HTR-8/SVneo (cell line): ENCODE results near the gene KIR3DL1.
"Not testable (repeated sequence)": the region's sequence is repeated elsewhere in the genome, so short reads cannot be mapped to it uniquely, and the experiment has no call there.

Source experiments
- DNase-seq: peaks from one replicate; pipeline ENCODE4 v3.0.0; 2011; ENCODE audit warnings: low spot score, mixed read lengths; ENCODE audit not compliant: insufficient read length
- FAIRE-seq: peaks from 2 replicates; lab custom pipeline; 2011; peaks lifted over from hg19 to GRCh38; lab: Jason Lieb, UNC

Gene KIR3DL1

GRCh38 chr19:54805665-54806515 is 10.4 kb upstream of the KIR3DL1 start:
- FAIRE-seq (no peak), DNase-seq (no peak)

- DNase-seq (no peak), FAIRE-seq (no peak)
Measured at GRCh38 chr19:54806516-54806838, 9.8 kb upstream of the KIR3DL1 start.

- not testable (repeated sequence) for FAIRE-seq, DNase-seq
Measured at GRCh38 chr19:54814571-54814970, 1.7 kb upstream of the KIR3DL1 start.

GRCh38 chr19:54817670-54818536 is 1.6 kb downstream of the KIR3DL1 start:
- no peak for DNase-seq
- no peak for FAIRE-seq

DNA sequence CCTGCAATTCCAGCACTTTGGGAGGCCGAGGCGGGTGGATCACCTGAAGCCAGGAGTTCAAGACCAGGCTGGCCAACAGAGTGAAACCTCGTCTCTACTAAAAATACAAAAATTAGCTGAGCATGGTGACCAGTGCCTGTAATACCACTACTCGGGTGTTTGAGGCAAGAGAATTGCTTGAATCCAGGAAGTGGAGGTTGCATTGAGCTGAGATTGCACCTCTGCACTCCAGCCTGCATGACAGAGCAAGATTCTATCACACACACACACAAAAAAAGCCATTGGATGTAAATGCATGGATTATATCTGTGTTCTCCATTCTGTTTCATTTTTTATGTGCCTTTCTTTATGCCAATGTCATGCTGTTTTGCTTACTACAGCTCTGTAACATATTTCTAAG is 8.1 kb downstream of the KIR3DL1 start:
- not testable (repeated sequence) for DNase-seq, FAIRE-seq

DNA sequence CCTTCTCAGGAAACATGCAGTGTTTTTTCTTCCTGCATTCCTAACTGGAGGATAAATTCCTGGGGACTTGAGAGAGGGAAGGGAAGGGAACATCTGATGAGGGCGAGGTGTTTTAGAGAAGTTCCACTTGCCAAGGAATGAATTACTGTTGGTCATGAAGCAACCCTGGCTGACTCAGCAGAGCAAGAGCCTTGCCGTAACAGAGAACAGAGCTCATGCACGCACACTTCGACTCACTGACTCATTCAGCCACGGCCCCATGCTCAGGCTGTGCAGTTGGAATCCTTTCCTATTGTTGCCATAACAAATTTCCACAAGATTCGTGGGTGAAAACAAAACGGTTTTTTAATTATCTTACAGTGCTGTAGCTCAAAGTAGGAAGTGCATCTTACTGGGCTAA is 9.1 kb downstream of the KIR3DL1 start:
- FAIRE-seq, DNase-seq: not testable (repeated sequence)

- FAIRE-seq, DNase-seq: not testable (repeated sequence)
Measured at GRCh38 chr19:54828064-54828463, 11.8 kb downstream of the KIR3DL1 start.

- not testable (repeated sequence) for DNase-seq, FAIRE-seq
Measured at GRCh38 chr19:54832496-54832895, 16.2 kb downstream of the KIR3DL1 start, which contains the start of gene KIR2DS4. KIR2DS4 (plus strand) TSS chr19:54832676.

DNA sequence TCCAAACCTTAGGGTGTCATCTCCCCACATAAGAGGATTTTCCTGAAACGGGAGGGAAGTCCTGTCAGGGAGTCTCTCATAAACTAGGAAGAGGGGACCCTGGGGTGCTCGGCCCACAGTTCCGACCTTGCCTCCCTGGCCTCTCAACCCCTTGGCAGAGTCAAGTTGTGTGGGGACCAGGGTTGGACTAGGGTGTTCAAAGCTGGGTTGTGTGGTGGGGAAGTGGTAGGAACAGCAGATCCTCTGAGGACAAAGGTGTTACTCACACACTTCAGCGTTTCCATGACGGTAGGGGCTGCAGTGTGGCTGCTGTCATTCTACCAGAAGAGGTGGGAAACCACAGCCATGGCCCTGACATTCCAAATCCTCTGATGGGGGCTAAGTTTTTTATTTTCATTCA is 18.9 kb downstream of the KIR3DL1 start:
- not testable (repeated sequence) for FAIRE-seq, DNase-seq

DNA sequence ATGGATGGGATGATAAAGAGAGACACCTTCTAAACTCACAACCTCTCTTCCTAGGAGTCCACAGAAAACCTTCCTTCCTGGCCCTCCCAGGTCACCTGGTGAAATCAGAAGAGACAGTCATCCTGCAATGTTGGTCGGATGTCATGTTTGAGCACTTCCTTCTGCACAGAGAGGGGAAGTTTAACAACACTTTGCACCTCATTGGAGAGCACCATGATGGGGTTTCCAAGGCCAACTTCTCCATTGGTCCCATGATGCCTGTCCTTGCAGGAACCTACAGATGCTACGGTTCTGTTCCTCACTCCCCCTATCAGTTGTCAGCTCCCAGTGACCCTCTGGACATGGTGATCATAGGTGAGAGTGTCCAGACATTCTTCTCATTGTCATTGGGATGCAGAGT is 21.3 kb downstream of the KIR3DL1 start:
- not testable (repeated sequence) for DNase-seq, FAIRE-seq

- FAIRE-seq, DNase-seq: not testable (repeated sequence)
Measured at GRCh38 chr19:54843171-54843570, 26.9 kb downstream of the KIR3DL1 start.

DNA sequence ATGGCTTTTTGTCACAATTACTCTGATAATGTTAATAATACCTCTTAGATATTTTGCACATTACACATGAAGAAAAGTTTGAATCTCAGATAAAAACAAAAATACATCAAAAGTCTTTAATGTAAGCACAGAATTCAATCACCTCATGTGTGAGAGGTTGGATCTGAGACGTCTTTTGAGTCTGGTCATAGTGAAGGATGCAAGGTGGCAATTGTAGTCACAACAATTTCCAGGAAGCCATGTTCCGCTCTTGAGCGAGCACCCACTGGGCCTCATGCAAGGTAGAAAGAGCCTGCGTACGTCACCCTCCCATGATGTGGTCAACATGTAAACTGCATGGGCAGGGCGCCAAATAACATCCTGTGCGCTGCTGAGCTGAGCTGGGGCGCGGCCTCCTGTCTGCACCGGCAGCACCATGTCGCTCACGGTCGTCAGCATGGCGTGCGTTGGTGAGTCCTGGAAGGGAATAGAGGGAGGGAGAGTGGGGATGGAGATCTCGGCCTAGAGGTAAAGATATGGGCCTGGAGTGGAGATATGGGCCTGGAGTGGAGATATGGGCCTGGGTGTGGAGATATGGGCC is 33.9 kb downstream of the KIR3DL1 start, which contains the start of gene KIR3DL2:
KIR3DL2 (plus strand) TSS at position 383 of the 580 bp plus-strand sequence; CDS start at position 416, 33 bp downstream.
- not testable (repeated sequence) for DNase-seq, FAIRE-seq

DNA sequence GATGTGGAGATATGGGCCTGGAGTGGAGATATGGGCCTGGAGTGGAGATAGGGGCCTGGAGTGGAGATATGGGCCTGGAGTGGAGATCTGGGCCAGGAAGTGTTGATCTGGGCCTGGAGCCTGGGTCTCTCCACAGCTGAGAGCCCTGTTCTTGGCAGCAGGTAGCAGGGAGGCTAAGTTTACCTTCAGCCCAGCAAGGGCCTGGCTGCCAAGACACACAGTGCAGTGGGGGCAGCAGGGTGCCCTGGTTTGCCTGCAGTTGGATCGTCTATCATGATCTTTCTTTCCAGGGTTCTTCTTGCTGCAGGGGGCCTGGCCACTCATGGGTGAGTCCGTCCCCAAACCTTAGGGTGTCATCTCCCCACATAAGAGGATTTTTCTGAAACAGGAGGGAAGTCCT is 34.7 kb downstream of the KIR3DL1 start:
- DNase-seq = no peak
- FAIRE-seq = no peak

GRCh38 chr19:54851353-54851752 is 35.1 kb downstream of the KIR3DL1 start:
- FAIRE-seq (no peak), DNase-seq (no peak)

GRCh38 chr19:54855241-54855640 is 39.0 kb downstream of the KIR3DL1 start:
- not testable (repeated sequence) for DNase-seq, FAIRE-seq

DNA sequence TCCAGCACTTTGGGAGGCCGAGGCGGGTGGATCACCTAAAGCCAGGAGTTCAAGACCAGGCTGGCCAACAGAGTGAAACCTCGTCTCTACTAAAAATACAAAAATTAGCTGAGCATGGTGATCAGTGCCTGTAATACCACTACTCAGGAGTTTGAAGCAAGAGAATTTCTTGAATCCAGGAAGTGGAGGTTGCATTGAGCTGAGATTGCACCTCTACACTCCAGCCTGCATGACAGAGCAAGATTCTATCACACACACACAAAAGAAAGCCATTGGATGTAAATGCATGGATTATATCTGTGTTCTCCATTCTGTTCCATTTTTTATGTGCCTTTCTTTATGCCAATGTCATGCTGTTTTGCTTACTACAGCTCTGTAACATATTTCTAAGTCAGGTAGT is 42.2 kb downstream of the KIR3DL1 start:
- FAIRE-seq, DNase-seq: not testable (repeated sequence)

DNA sequence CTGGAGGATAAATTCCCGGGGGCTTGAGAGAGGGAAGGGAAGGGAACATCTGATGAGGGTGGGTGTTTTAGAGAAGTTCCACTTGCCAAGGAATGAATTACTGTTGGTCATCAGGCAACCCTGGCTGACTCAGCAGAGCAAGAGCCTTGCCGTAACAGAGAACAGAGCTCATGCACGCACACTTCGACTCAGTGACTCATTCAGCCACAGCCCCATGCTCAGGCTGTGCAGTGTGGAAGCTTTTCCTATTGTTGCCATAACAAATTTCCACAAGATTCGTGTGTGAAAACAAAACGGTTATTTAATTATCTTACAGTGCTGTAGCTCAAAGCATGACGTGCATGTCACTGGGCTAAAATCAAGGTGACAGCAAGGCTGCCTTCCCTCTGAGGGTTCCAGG is 43.2 kb downstream of the KIR3DL1 start:
- not testable (repeated sequence) for FAIRE-seq, DNase-seq

- FAIRE-seq, DNase-seq: not testable (repeated sequence)
Measured at GRCh38 chr19:54863459-54863858, 47.2 kb downstream of the KIR3DL1 start.

DNA sequence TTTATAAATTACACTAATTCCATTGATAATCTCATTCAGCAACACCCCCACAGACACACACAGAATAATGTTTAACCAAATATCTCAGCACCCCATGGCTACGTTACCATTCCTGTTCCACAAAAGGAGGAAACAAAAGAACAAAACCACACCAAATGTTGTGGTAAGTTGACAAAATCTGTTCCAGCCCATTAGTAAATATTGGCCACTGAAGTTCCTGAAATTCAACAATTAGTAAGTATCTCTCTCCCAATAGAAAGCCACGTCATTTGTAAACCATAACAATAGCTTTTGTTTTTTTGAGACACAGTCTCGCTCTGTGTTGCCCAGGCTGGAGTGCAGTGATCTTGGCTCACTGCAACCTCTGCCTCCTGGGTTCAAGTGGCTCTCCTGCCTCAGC is 55.4 kb downstream of the KIR3DL1 start:
- no peak for FAIRE-seq
- no peak for DNase-seq

DNA sequence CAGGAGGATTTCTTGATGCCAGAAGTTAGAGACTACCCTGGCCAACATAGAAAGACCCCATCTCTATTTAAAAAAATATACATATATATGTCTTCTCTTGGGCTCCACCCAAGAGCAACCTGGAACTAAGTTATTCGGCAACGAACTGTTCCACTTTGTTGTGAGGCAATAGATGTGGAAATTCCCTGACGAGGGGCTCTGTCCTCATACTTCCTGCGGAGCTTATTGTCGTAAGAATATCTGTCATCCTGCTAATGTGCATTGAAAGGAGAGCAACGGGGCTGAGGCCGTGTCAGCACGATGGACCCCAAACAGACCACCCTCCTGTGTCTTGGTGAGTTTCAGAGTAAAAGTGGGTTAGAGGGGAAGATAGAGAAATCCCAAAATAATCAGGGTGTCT is 57.7 kb downstream of the KIR3DL1 start, which contains the start of gene FCAR:
FCAR (plus strand) TSS at position 246 of the 400 bp plus-strand sequence; CDS start at position 301, 55 bp downstream.
- FAIRE-seq = no peak
- DNase-seq = no peak
